ENCODE results near the gene LMOD1. TPM values are rescaled to one million over a fixed set of nuclear protein-coding genes. Genes with fewer than 3 reads are reported as not detected.

The LMOD1 gene
- polyA plus RNA-seq, 3 donors, result not detected

GRCh38 chr1:201884425-201884824 lies 61.9 kb downstream of the LMOD1 start:
- H3K27ac Mint-ChIP-seq, result peak overlapping the region in 4 of 7 donors; percentile 73 to 92 (median 87)
- peaks cover 0 to 4% of the 10 kb centered on the region in 2 donors for H3K36me3 Mint-ChIP-seq
- peaks cover 0 to 9% (median 0%) of the 10 kb centered on the region in 7 donors for H3K9me3 Mint-ChIP-seq
- Histone ChIP-seq H4K20me1 (ENCODE audit: insufficient read depth, low read length) (no peaks in the 10 kb centered on the region), H3K9ac (ENCODE audit: insufficient read depth, low read length, poor library complexity, severe bottlenecking) (no peak overlapping the region), H3K27me3 (ENCODE audit: control insufficient read depth in 2 of 2, insufficient read depth in 2 of 2, low read length in 2 of 2) (peaks cover 14 to 30% of the 10 kb centered on the region in 2 donors), H3K79me2 (ENCODE audit: insufficient read depth, low read length) (no peaks in the 10 kb centered on the region), H3K27ac (ENCODE audit: low read depth in 1 of 2, low read length in 2 of 2) (peak overlapping the region in 1 of 2 donors; percentile 85), H2AFZ (ENCODE audit: insufficient read depth, low read depth, low read length, poor library complexity, severe bottlenecking) (no peak overlapping the region), H3K36me3 (replicated peaks in 1 of 2; ENCODE audit: control insufficient read depth in 1 of 2, insufficient read depth in 2 of 2, low read length in 2 of 2) (no peaks in the 10 kb centered on the region), H3K9me3 (replicated peaks in 1 of 2; ENCODE audit: control insufficient read depth in 1 of 2, insufficient read depth in 1 of 2, low read length in 2 of 2) (peaks cover 0 to 5% of the 10 kb centered on the region in 2 donors), H3K4me3 (replicated peaks in 1 of 3; ENCODE audit: low read depth in 2 of 3, low read length in 3 of 3) (no peak overlapping the region), H3K4me2 (replicated peaks; ENCODE audit: extremely low read depth, low read length, poor library complexity, severe bottlenecking) (peak overlapping the region; percentile 56), H3K4me1 (ENCODE audit: control insufficient read depth in 1 of 2, insufficient read depth in 2 of 2, low read length in 2 of 2) (peaks cover 50 to 53% of the 10 kb centered on the region in 2 donors)
- intact Hi-C loops (cut with micrococcal nuclease), result loop anchor here in 1 of 2 donors (5.0 to 10.0 kb wide), 2 partner anchors 57 to 260 kb away; partner anchors contain the start of genes ARL8A and IPO9
- no peak overlapping the region for H3K4me3 Mint-ChIP-seq
- peaks cover 47% of the 10 kb centered on the region for H3K4me1 Mint-ChIP-seq
- TF ChIP-seq CTCF (IDR thresholded peaks at IDR 0.05), result no peak
- DNase-seq, result peak in 1 of 3 donors; percentile 1
- WGBS (ENCODE audit: insufficient coverage), result 44% methylated on average over 1 of the region's 1 CpG
- H3K27me3 Mint-ChIP-seq (ENCODE audit: low read depth in 3 of 3), result peaks cover 28 to 40% (median 37%) of the 10 kb centered on the region in 3 donors

DNA sequence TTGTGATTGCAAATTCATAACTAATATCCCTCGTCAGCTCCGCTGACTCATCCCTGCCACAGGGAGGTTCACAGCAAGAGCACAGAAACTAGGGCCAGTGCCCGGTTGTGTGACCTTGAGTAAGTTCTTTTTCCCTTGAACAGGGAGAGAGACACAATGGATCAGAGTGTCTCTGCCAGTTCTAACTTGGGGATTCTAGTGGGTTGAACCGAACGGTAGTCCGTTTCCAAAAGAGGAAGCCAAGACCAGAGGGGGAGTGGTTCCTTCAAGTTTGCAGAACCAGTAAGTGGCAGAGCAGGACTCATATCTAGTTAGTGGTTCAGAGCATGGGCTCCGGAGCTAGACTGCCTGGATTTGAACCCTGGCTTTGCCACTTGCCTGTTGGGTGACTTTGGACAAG lies 62.6 kb downstream of the LMOD1 start:
- Histone ChIP-seq H4K20me1 (ENCODE audit: insufficient read depth, low read length) (no peaks in the 10 kb centered on the region), H3K4me3 (replicated peaks in 1 of 3; ENCODE audit: low read depth in 2 of 3, low read length in 3 of 3) (peak overlapping the region in 2 of 3 experiments; percentile 7 to 32), H3K4me1 (ENCODE audit: control insufficient read depth in 1 of 2, insufficient read depth in 2 of 2, low read length in 2 of 2) (peaks cover 45 to 47% of the 10 kb centered on the region in 2 donors), H3K9ac (ENCODE audit: insufficient read depth, low read length, poor library complexity, severe bottlenecking) (peak overlapping the region; percentile 5), H2AFZ (ENCODE audit: insufficient read depth, low read depth, low read length, poor library complexity, severe bottlenecking) (peak overlapping the region; percentile 24), H3K4me2 (replicated peaks; ENCODE audit: extremely low read depth, low read length, poor library complexity, severe bottlenecking) (peak overlapping the region; percentile 56), H3K79me2 (ENCODE audit: insufficient read depth, low read length) (no peaks in the 10 kb centered on the region), H3K36me3 (replicated peaks in 1 of 2; ENCODE audit: control insufficient read depth in 1 of 2, insufficient read depth in 2 of 2, low read length in 2 of 2) (no peaks in the 10 kb centered on the region), H3K27ac (ENCODE audit: low read depth in 1 of 2, low read length in 2 of 2) (peak overlapping the region; percentile 0 to 85), H3K27me3 (ENCODE audit: control insufficient read depth in 2 of 2, insufficient read depth in 2 of 2, low read length in 2 of 2) (peaks cover 13 to 24% of the 10 kb centered on the region in 2 donors), H3K9me3 (replicated peaks in 1 of 2; ENCODE audit: control insufficient read depth in 1 of 2, insufficient read depth in 1 of 2, low read length in 2 of 2) (no peaks in the 10 kb centered on the region)
- Mint-ChIP-seq H3K9me3 (peaks cover 0 to 6% (median 0%) of the 10 kb centered on the region in 7 donors), H3K4me3 (peak overlapping the region in 1 of 2 donors; percentile 80), H3K27ac (peak overlapping the region; percentile 77 to 94 (median 91)), H3K4me1 (peaks cover 44% of the 10 kb centered on the region), H3K27me3 (ENCODE audit: low read depth in 3 of 3) (peaks cover 23 to 33% (median 31%) of the 10 kb centered on the region in 3 donors), H3K36me3 (peaks cover 0 to 4% of the 10 kb centered on the region in 2 donors)
- peak; percentile 77 to 86 (median 79) for DNase-seq
- TF ChIP-seq CTCF (IDR thresholded peaks at IDR 0.05), result no peak
- WGBS (ENCODE audit: insufficient coverage), result 0% methylated on average over 4 of the region's 7 CpGs
- intact Hi-C loops (cut with micrococcal nuclease), result loop anchor here in 1 of 2 donors (5.0 to 10.0 kb wide), 2 partner anchors 56 to 261 kb away; partner anchors contain the start of genes ARL8A and IPO9

Measured in CD14-positive monocyte (primary cell).